ENCODE data around the gene SDK2.

SDK2 gene

DNA sequence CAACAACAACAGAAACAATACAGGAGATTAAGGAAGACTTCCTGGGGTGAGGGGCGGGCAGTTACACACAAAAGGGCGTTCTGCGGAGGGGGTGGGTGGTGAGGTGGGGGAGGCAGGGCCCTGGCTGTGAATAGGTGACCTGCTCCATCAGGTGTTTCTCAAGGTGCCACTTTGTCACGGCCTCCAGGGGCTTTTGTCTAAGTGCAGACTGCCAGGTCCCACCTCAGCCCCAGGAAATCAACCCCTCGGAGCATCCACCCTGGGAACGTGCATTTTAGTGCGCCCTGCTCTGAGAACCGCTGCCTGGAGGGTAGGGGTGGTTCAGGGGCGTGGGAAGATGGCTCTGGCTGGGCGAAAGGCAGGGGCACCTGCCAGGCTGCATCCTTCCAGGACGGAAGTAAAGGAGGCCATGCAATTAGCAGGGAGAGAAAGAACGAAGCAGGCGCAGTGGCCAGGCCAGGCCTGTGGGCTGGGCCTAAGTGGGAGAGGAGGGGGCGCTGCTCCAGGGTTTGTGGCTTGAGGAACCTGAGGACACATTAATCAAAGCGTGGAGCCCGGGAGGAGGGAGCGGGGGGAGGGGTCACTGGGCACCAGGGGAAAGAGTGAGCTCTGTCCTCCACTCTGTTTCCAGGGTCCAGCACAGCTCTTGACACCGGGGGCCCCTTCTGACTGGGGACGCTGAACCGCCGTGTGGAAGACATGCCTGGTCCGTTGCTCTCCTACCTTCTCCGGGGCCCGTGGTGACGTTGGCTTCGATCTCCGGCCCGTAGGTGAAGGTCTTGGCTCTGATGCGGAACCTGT is 283.1 kb downstream of the SDK2 start:
- no peak for DNase-seq (ENCODE audit: low read depth)
- no peak overlapping the region for H3K4me3 ChIP-seq (ENCODE audit: low read length)
- no peaks in the 10 kb centered on the region for H3K36me3 ChIP-seq (ENCODE audit: control insufficient read depth, insufficient read depth, low read length, severe bottlenecking)
- H3K4me1 ChIP-seq (ENCODE audit: control insufficient read depth, insufficient read depth, low read length) = peaks cover 16% of the 10 kb centered on the region
- no peaks in the 10 kb centered on the region for H3K9me3 ChIP-seq (ENCODE audit: control insufficient read depth, low read length)
- peaks cover 19% of the 10 kb centered on the region for H3K27me3 ChIP-seq (replicated peaks; ENCODE audit: control insufficient read depth, insufficient read depth, low read length)
- no peak overlapping the region for H3K9ac ChIP-seq (ENCODE audit: low read length)

DNA sequence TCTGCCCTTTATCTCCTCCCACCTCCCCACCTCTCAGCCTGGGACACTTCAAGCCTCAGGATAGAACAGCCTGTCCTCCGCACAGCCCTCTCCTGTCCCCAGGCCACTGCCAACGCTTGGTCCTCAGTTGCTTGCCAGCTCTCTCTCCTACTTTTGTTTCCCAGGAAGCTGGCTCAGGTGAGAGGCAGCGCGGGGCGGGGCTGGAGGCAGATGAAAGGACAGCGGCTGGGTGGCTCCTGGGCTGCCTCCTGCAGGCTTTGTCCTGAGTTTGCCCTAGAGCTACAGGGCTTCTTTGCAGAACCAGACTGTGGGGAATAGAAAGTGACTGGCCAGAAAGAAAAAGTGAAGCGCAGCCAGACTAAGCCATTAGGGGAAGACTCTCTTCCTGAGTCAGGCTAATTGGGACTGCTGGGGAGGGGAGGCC is 284.2 kb downstream of the SDK2 start:
- no peak overlapping the region for H3K9ac ChIP-seq (ENCODE audit: low read length)
- H3K4me3 ChIP-seq (ENCODE audit: low read length) = no peak overlapping the region
- H3K4me1 ChIP-seq (ENCODE audit: control insufficient read depth, insufficient read depth, low read length) = peaks cover 9% of the 10 kb centered on the region
- H3K36me3 ChIP-seq (ENCODE audit: control insufficient read depth, insufficient read depth, low read length, severe bottlenecking) = no peaks in the 10 kb centered on the region
- DNase-seq (ENCODE audit: low read depth) = no peak
- no peaks in the 10 kb centered on the region for H3K9me3 ChIP-seq (ENCODE audit: control insufficient read depth, low read length)
- H3K27me3 ChIP-seq (replicated peaks; ENCODE audit: control insufficient read depth, insufficient read depth, low read length) = peaks cover 15% of the 10 kb centered on the region

DNA sequence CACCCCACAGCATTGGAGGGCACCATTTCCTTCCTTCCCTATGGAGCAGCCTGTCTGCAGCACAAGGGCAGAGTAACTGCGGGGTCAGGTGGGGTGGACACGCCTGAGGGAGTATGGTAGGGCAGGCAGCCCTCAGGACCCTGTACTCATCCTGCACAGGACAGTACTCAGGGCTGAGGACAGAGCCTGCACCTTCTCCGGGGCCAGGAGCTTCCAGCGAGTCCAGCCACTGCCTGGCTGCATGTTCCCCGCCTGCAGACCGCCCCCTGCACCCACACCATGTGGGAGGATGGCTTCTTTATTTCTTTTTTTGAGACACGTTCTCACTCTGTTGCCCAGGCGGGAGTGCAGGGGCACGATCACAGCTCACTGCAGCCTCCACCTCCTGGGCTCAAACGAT is 284.9 kb downstream of the SDK2 start:
- H3K9ac ChIP-seq (ENCODE audit: low read length) = no peak overlapping the region
- peaks cover 12% of the 10 kb centered on the region for H3K27me3 ChIP-seq (replicated peaks; ENCODE audit: control insufficient read depth, insufficient read depth, low read length)
- H3K4me1 ChIP-seq (ENCODE audit: control insufficient read depth, insufficient read depth, low read length) = peaks cover 9% of the 10 kb centered on the region
- H3K9me3 ChIP-seq (ENCODE audit: control insufficient read depth, low read length) = no peaks in the 10 kb centered on the region
- no peak overlapping the region for H3K4me3 ChIP-seq (ENCODE audit: low read length)
- no peak for DNase-seq (ENCODE audit: low read depth)
- H3K36me3 ChIP-seq (ENCODE audit: control insufficient read depth, insufficient read depth, low read length, severe bottlenecking) = no peaks in the 10 kb centered on the region

DNA sequence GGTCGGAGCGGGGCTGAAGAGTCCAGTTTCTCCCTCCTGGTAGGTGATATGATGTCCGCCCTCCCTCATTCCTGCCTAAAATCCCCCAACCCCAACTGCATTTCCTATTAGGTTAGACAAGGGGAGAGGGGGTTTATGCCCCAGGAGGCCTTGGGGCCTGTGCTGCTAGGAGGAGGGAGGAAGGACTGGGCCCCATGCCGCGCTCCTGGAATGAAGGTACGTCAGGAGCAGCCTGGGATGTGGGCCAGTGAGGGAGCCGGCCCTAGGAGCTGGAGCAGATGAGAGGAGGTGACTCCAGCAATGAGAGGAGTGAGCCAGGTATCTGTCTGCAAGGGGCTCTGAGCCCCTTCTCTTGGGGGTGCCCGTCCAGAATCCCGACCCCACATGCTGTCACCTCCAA is 285.6 kb downstream of the SDK2 start:
- H3K4me1 ChIP-seq (ENCODE audit: control insufficient read depth, insufficient read depth, low read length) = peaks cover 9% of the 10 kb centered on the region
- DNase-seq (ENCODE audit: low read depth) = no peak
- no peak overlapping the region for H3K4me3 ChIP-seq (ENCODE audit: low read length)
- no peaks in the 10 kb centered on the region for H3K9me3 ChIP-seq (ENCODE audit: control insufficient read depth, low read length)
- H3K36me3 ChIP-seq (ENCODE audit: control insufficient read depth, insufficient read depth, low read length, severe bottlenecking) = no peaks in the 10 kb centered on the region
- peaks cover 12% of the 10 kb centered on the region for H3K27me3 ChIP-seq (replicated peaks; ENCODE audit: control insufficient read depth, insufficient read depth, low read length)
- H3K9ac ChIP-seq (ENCODE audit: low read length) = no peak overlapping the region

DNA sequence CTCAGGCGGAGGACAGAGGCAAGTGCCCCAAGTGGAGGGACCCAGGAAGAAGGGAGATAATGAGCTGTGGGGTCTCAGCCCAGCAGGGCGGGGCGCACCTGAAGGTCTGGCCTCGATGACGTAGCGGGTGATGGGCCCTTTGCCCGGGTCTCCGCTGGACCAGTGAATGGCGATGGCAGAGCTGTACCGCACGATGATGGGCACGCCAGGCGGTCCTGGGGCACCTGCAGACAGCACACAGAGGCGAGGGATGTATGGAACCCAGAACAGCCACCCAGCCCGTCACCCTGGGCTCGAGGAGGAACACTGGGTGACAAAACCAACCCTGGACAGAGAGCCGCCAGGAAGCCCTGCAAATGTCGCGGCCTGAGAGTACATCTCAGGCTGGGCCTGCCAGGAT is 286.3 kb downstream of the SDK2 start:
- Histone ChIP-seq H3K36me3 (ENCODE audit: control insufficient read depth, insufficient read depth, low read length, severe bottlenecking) (no peaks in the 10 kb centered on the region), H3K27me3 (replicated peaks; ENCODE audit: control insufficient read depth, insufficient read depth, low read length) (peaks cover 12% of the 10 kb centered on the region), H3K9ac (ENCODE audit: low read length) (no peak overlapping the region), H3K9me3 (ENCODE audit: control insufficient read depth, low read length) (no peaks in the 10 kb centered on the region), H3K4me1 (ENCODE audit: control insufficient read depth, insufficient read depth, low read length) (peaks cover 9% of the 10 kb centered on the region), H3K4me3 (ENCODE audit: low read length) (no peak overlapping the region)
- no peak for DNase-seq (ENCODE audit: low read depth)

DNA sequence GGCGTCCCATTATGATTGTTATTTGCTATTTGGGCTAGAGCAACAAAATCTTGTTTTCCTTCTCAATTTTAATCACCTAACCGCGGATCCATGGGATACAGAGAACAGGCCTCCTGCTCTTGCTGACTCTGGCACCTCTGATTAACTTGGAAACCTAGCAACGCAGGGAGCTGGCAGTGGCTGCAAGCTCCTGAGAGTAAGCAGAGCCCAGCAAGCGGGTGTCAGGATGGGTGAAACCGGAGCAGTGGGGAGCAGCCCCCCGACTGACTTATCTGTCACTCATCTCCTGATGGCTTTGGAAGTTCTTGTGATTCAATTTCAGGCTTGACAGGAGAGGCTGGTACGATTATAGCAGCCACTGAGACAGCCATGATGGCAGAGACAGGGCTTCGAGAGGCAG is 286.9 kb downstream of the SDK2 start:
- DNase-seq (ENCODE audit: low read depth) = no peak
- H3K27me3 ChIP-seq (replicated peaks; ENCODE audit: control insufficient read depth, insufficient read depth, low read length) = peaks cover 12% of the 10 kb centered on the region
- H3K9me3 ChIP-seq (ENCODE audit: control insufficient read depth, low read length) = no peaks in the 10 kb centered on the region
- peaks cover 9% of the 10 kb centered on the region for H3K4me1 ChIP-seq (ENCODE audit: control insufficient read depth, insufficient read depth, low read length)
- H3K9ac ChIP-seq (ENCODE audit: low read length) = no peak overlapping the region
- no peaks in the 10 kb centered on the region for H3K36me3 ChIP-seq (ENCODE audit: control insufficient read depth, insufficient read depth, low read length, severe bottlenecking)
- H3K4me3 ChIP-seq (ENCODE audit: low read length) = no peak overlapping the region

DNA sequence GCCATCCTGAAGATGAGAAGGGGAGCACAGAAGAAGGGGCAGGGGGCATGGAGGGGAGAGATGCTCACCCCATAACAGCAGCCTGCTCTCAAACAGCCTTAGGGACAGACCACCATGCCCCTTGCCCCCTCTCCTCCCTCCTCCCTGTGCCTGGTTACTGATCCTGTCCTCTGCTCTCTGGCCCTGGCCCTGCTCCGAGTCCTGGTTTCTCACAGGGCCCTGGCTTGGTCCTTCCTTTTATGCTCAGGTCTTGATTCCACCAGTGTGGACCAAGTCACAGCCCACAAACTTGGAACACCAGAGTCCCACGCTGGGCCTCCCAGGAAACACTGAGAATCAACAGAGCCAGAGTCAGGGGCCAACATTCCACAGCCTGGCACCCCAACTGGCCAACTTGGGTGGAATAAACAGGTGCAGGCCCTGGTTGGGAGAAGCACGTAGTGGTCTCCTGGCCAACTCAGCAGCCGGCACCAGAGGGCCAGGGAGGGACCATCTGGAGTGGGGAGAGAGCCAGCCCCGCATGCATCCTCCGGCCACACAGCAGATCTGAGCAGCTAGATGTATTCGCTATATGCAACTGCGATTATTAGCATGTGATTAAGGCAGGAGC is 287.6 kb downstream of the SDK2 start:
- H3K4me1 ChIP-seq (ENCODE audit: control insufficient read depth, insufficient read depth, low read length) = peaks cover 9% of the 10 kb centered on the region
- H3K4me3 ChIP-seq (ENCODE audit: low read length) = no peak overlapping the region
- no peaks in the 10 kb centered on the region for H3K9me3 ChIP-seq (ENCODE audit: control insufficient read depth, low read length)
- no peak for DNase-seq (ENCODE audit: low read depth)
- no peaks in the 10 kb centered on the region for H3K36me3 ChIP-seq (ENCODE audit: control insufficient read depth, insufficient read depth, low read length, severe bottlenecking)
- H3K9ac ChIP-seq (ENCODE audit: low read length) = no peak overlapping the region
- peaks cover 12% of the 10 kb centered on the region for H3K27me3 ChIP-seq (replicated peaks; ENCODE audit: control insufficient read depth, insufficient read depth, low read length)

DNA sequence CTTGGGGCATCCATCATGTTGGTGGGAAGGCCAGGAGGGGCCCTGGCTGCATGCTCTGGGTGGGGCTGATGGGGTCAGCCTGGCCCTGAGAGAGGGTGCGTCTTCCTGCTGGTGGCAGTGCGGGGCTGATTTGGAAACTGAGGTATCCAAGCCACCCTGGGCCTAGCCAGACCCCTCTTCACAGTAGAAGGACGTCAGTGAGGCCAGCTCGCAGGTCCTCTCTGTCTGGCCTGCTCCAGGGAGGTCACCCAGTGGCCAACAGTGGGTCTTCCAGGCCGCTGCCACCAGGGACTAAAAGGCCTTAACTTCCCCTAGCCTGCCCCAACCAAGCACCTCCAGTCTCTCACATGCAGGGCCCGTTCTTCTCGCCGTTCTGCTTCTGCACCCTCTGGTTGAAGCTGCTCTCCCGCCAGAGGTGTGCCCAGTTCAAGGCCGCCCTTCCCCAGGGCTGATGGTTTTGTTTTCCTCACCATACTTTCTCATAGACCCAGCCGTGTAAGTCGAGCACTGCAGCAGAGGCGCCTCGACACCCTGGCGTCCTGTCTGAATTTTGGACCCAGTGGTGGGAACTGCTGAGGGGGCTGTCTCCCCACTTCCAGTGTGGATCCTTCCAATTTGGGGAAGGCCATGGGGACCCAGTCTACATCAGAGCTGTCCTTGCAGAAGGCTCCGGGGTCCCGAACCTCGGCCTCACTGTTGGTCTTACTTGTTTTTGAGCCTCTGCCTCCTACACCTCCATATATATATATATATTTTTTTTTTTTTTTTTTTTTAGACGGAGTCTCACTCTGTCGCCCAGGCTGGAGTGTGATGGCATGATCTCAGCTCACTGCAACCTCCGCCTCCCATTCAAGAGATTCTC is 289.6 kb downstream of the SDK2 start:
- H3K9me3 ChIP-seq (ENCODE audit: control insufficient read depth, low read length) = no peaks in the 10 kb centered on the region
- H3K4me3 ChIP-seq (ENCODE audit: low read length) = no peak overlapping the region
- peaks cover 12% of the 10 kb centered on the region for H3K27me3 ChIP-seq (replicated peaks; ENCODE audit: control insufficient read depth, insufficient read depth, low read length)
- H3K36me3 ChIP-seq (ENCODE audit: control insufficient read depth, insufficient read depth, low read length, severe bottlenecking) = no peaks in the 10 kb centered on the region
- H3K9ac ChIP-seq (ENCODE audit: low read length) = no peak overlapping the region
- DNase-seq (ENCODE audit: low read depth) = no peak
- peaks cover 9% of the 10 kb centered on the region for H3K4me1 ChIP-seq (ENCODE audit: control insufficient read depth, insufficient read depth, low read length)

DNA sequence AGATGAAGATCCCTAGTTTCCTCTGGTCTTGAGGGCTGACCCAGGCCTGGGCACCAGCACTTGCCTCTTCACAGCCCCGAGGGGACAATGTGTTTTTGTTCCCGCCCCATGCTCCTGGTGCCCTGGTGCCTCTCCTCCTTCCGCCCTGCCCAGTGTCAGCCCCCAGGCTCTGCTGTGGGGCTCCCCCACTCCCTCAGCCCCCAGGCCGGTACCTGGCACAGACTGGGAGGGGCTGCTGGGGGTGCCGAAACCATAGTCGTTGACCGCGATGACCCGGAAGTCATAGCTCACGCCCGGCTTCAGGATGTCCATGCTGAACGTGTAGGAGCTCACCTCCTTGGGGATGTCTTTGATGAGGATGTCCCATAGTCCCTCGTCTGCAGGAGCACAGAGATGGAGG is 292.0 kb downstream of the SDK2 start:
- H3K9ac ChIP-seq (ENCODE audit: low read length) = no peak overlapping the region
- H3K4me1 ChIP-seq (ENCODE audit: control insufficient read depth, insufficient read depth, low read length) = peaks cover 18% of the 10 kb centered on the region
- H3K4me3 ChIP-seq (ENCODE audit: low read length) = no peak overlapping the region
- no peaks in the 10 kb centered on the region for H3K36me3 ChIP-seq (ENCODE audit: control insufficient read depth, insufficient read depth, low read length, severe bottlenecking)
- no peaks in the 10 kb centered on the region for H3K9me3 ChIP-seq (ENCODE audit: control insufficient read depth, low read length)
- DNase-seq (ENCODE audit: low read depth) = no peak
- no peaks in the 10 kb centered on the region for H3K27me3 ChIP-seq (replicated peaks; ENCODE audit: control insufficient read depth, insufficient read depth, low read length)

DNA sequence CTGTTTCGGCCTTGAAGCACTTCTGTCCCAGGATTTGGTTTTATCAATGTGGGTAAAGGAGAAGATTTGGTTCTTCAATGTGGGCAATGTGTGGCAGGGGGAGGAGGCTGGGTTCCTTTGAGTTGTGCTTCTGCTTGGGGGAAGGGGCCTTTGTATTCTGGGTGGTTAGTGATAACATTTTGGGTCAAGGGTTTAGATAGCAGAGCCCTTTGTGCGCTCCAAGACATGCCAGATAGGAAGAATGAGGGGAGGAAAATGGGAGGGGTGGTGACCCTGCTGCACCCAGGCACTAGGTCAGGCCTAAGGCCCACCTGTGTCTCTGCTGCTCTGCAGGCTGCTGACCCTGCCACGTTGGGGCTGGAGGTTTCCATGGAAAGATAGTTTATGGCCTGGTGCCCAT is 292.5 kb downstream of the SDK2 start:
- no peaks in the 10 kb centered on the region for H3K36me3 ChIP-seq (ENCODE audit: control insufficient read depth, insufficient read depth, low read length, severe bottlenecking)
- DNase-seq (ENCODE audit: low read depth) = no peak
- H3K4me3 ChIP-seq (ENCODE audit: low read length) = no peak overlapping the region
- H3K9ac ChIP-seq (ENCODE audit: low read length) = no peak overlapping the region
- H3K9me3 ChIP-seq (ENCODE audit: control insufficient read depth, low read length) = no peaks in the 10 kb centered on the region
- no peaks in the 10 kb centered on the region for H3K27me3 ChIP-seq (replicated peaks; ENCODE audit: control insufficient read depth, insufficient read depth, low read length)
- peaks cover 23% of the 10 kb centered on the region for H3K4me1 ChIP-seq (ENCODE audit: control insufficient read depth, insufficient read depth, low read length)

DNA sequence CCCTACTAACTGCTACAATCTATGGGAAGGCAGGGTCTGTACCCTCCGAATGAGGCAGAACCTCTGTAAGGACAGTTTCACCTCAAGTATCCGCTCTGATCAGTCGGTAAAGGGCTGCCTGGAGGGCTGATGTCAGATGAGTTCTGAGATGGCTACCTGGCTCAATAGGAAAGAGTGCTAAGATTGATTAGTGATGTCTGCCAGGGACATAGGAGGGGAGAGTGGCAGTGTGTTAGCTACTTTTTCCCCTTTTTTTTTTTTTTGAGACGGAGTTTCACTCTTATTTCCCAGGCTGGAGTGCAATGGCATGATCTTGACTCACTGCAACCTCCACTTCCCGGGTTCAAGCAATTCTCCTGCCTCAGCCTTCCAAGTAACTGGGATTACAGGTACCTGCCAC is 293.4 kb downstream of the SDK2 start:
- Histone ChIP-seq H3K36me3 (ENCODE audit: control insufficient read depth, insufficient read depth, low read length, severe bottlenecking) (no peaks in the 10 kb centered on the region), H3K4me1 (ENCODE audit: control insufficient read depth, insufficient read depth, low read length) (peaks cover 16% of the 10 kb centered on the region), H3K4me3 (ENCODE audit: low read length) (no peak overlapping the region), H3K27me3 (replicated peaks; ENCODE audit: control insufficient read depth, insufficient read depth, low read length) (no peaks in the 10 kb centered on the region), H3K9ac (ENCODE audit: low read length) (no peak overlapping the region), H3K9me3 (ENCODE audit: control insufficient read depth, low read length) (no peaks in the 10 kb centered on the region)
- DNase-seq (ENCODE audit: low read depth) = no peak
